ENCODE results near the gene GPN3.

- TF ChIP-seq REST (IDR thresholded peaks at IDR 0.05; ENCODE audit: insufficient read depth in 1 of 2, low read depth in 2 of 2, low read length in 2 of 2): no peak
- TF ChIP-seq POLR2AphosphoS5 (IDR thresholded peaks at IDR 0.05; ENCODE audit: low read depth, low read length): no peak
- no peak for TF ChIP-seq TAF1 (IDR thresholded peaks at IDR 0.05; ENCODE audit: borderline replicate concordance, insufficient read depth, low read length)
- TF ChIP-seq SIN3A (IDR thresholded peaks at IDR 0.05; ENCODE audit: borderline replicate concordance, insufficient read depth, low read length): no peak
Observed at GRCh38 chr12:110513842-110514241, 45.8 kb upstream of the GPN3 start.
